Loucy (cell line): ENCODE measurements around the gene NSUN2.

ENCODE experiments used
- EZH2phosphoT487 ChIP-seq: fragments of 200-600 bp; IDR thresholded peaks from 2 replicates; pipeline ENCODE4 v1.6.1; 2018; ENCODE audit warnings: antibody characterized with exemption, mild to moderate bottlenecking, moderate library complexity, borderline replicate concordance
- TF ChIP-seq, protein P1 (sequence below): fragments of 200-600 bp; sonication (generic); conservative IDR thresholded peaks from 2 replicates; pipeline ENCODE4 v1.5.1; 2014; ENCODE audit warnings: mild to moderate bottlenecking, antibody characterized with exemption, low read length

DNA sequence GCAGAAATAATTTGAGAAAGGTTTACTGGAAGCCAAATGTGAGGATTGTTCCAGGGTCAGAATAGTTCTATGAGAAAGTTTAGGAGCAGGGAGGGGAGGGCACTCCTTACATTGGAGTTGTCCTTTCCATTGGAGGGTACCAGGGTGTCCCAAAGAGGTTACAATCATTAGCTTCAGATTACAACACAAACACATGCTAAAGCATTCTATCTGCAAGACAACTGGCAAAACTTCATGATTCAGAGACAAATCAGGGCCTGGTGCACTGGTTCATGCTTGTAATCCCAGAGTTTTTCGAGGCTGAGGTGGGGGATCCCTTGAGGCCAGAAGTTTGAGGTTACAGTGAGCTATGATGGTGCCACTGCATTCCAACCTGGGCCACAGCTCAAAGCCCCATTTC lies 51.8 kb downstream of the NSUN2 start:
- TF ChIP-seq, protein P1, sequence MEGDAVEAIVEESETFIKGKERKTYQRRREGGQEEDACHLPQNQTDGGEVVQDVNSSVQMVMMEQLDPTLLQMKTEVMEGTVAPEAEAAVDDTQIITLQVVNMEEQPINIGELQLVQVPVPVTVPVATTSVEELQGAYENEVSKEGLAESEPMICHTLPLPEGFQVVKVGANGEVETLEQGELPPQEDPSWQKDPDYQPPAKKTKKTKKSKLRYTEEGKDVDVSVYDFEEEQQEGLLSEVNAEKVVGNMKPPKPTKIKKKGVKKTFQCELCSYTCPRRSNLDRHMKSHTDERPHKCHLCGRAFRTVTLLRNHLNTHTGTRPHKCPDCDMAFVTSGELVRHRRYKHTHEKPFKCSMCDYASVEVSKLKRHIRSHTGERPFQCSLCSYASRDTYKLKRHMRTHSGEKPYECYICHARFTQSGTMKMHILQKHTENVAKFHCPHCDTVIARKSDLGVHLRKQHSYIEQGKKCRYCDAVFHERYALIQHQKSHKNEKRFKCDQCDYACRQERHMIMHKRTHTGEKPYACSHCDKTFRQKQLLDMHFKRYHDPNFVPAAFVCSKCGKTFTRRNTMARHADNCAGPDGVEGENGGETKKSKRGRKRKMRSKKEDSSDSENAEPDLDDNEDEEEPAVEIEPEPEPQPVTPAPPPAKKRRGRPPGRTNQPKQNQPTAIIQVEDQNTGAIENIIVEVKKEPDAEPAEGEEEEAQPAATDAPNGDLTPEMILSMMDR = no peak
- no peak for TF ChIP-seq EZH2phosphoT487
